Measurements from ENCODE around the gene PXK. TPM values are rescaled to one million over a fixed set of nuclear protein-coding genes. Genes with fewer than 3 reads are reported as not detected.

PXK gene
- total RNA-seq, 2 donors from 2014 or later, result 16.0 to 22.0 TPM

- no peak overlapping the region for H3K27ac ChIP-seq (ENCODE audit: low read depth, low read length)
- 60 to 72% methylated on average over 3 to 4 of the region's 4 CpGs for WGBS, 2 experiments (ENCODE audit: insufficient coverage in 1 of 2, insufficient read length in 1 of 2)
Observed at GRCh38 chr3:58441514-58442450, 109.1 kb downstream of the PXK start.

DNA sequence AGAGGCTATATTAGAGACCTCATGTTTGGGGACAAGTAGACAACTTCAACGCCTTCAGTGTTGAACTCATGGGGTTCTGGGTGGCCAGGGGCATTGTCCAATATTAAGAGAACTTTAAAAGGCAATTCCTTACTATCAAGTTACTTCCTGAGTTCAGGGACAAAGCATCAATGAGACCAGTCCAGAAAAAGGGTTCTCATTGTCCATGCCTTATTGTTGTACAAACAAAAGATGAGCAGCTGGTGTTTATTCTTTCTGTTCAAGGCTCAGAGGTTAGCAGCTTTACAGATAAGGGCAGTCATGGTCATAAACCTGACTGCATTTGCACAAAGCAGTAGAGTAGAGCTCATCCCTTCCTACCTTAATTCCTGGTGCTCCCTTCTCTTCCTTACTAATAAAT, 119.5 kb downstream of the PXK start:
- Mint-ChIP-seq H3K4me1 (peaks cover 12% of the 10 kb centered on the region), H3K27ac (no peak overlapping the region), H3K27me3 (ENCODE audit: insufficient read depth) (no peaks in the 10 kb centered on the region), H3K4me3 (no peak overlapping the region), H3K36me3 (ENCODE audit: low read depth) (peaks cover 13% of the 10 kb centered on the region), H3K9me3 (peaks cover 49% of the 10 kb centered on the region)
- Histone ChIP-seq H3K27ac (ENCODE audit: low read depth, low read length) (peak overlapping the region; percentile 7), H3K4me3 (ENCODE audit: low read length) (peak overlapping the region; percentile 26), H3K36me3 (ENCODE audit: control insufficient read depth, insufficient read depth, low read length) (no peaks in the 10 kb centered on the region), H3K27me3 (ENCODE audit: control insufficient read depth, insufficient read depth, low read length, poor library complexity, severe bottlenecking) (no peaks in the 10 kb centered on the region), H3K4me1 (ENCODE audit: control insufficient read depth, insufficient read depth, low read length) (no peaks in the 10 kb centered on the region), H3K9me3 (ENCODE audit: control insufficient read depth, low read length) (peaks cover 45% of the 10 kb centered on the region), H3K9ac (ENCODE audit: extremely low read depth, low read length, poor library complexity, severe bottlenecking) (no peak overlapping the region)
- TF ChIP-seq, protein P1, sequence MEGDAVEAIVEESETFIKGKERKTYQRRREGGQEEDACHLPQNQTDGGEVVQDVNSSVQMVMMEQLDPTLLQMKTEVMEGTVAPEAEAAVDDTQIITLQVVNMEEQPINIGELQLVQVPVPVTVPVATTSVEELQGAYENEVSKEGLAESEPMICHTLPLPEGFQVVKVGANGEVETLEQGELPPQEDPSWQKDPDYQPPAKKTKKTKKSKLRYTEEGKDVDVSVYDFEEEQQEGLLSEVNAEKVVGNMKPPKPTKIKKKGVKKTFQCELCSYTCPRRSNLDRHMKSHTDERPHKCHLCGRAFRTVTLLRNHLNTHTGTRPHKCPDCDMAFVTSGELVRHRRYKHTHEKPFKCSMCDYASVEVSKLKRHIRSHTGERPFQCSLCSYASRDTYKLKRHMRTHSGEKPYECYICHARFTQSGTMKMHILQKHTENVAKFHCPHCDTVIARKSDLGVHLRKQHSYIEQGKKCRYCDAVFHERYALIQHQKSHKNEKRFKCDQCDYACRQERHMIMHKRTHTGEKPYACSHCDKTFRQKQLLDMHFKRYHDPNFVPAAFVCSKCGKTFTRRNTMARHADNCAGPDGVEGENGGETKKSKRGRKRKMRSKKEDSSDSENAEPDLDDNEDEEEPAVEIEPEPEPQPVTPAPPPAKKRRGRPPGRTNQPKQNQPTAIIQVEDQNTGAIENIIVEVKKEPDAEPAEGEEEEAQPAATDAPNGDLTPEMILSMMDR (conservative IDR thresholded peaks at IDR 0.05), result no peak
- DNase-seq, result no peak
- 86 to 97% methylated on average over 1 of the region's 1 CpG for WGBS, 2 experiments (ENCODE audit: insufficient coverage in 1 of 2, insufficient read length in 1 of 2)

More at GRCh38 chr3:58441514-58442450, 109.1 kb downstream of the PXK start:
- Mint-ChIP-seq H3K36me3 (ENCODE audit: low read depth) (no peaks in the 10 kb centered on the region), H3K9me3 (peaks cover 1% of the 10 kb centered on the region), H3K27me3 (ENCODE audit: insufficient read depth) (no peaks in the 10 kb centered on the region), H3K4me3 (no peak overlapping the region), H3K4me1 (peaks cover 49% of the 10 kb centered on the region), H3K27ac (peak overlapping the region; percentile 85)
- DNase-seq, result peak; percentile 66
- Histone ChIP-seq H3K4me3 (ENCODE audit: low read length) (no peak overlapping the region), H3K9ac (ENCODE audit: extremely low read depth, low read length, poor library complexity, severe bottlenecking) (peak overlapping the region; percentile 39), H3K4me1 (ENCODE audit: control insufficient read depth, insufficient read depth, low read length) (peaks cover 6% of the 10 kb centered on the region), H3K36me3 (ENCODE audit: control insufficient read depth, insufficient read depth, low read length) (no peaks in the 10 kb centered on the region), H3K27me3 (ENCODE audit: control insufficient read depth, insufficient read depth, low read length, poor library complexity, severe bottlenecking) (no peaks in the 10 kb centered on the region), H3K9me3 (ENCODE audit: control insufficient read depth, low read length) (peaks cover 5% of the 10 kb centered on the region)
- TF ChIP-seq, protein P1 (conservative IDR thresholded peaks at IDR 0.05), result peak; percentile 19

DNA sequence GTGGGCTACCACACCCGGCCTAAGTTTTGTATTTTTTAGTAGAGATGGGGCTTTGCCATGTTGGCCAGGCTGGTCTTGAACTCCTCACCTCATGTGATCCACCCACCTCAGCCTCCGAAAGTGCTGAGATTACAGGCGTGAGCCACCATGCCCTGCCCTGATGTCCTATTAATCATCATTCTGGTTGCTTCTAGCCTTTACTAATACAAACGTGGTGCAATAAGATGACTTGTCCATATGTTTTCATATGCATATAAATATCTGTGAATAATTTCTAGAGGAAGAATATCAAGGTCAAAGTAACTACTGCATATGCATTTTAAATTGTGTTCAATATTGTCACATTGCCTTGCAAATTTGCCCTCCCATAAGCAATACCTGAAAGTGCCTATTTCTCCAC, 126.5 kb downstream of the PXK start:
- no peak overlapping the region for H3K27ac ChIP-seq (ENCODE audit: low read depth, low read length)
- H3K36me3 ChIP-seq (ENCODE audit: control insufficient read depth, insufficient read depth, low read length), result no peaks in the 10 kb centered on the region
- H3K4me3 ChIP-seq (ENCODE audit: low read length), result no peak overlapping the region
- Mint-ChIP-seq H3K27me3 (ENCODE audit: insufficient read depth) (peaks cover 2% of the 10 kb centered on the region), H3K36me3 (ENCODE audit: low read depth) (peaks cover 5% of the 10 kb centered on the region), H3K9me3 (peaks cover 34% of the 10 kb centered on the region), H3K4me3 (no peak overlapping the region), H3K27ac (no peak overlapping the region), H3K4me1 (peaks cover 17% of the 10 kb centered on the region)
- 97 to 100% methylated on average over 2 to 4 of the region's 4 CpGs for WGBS, 2 experiments (ENCODE audit: insufficient coverage in 1 of 2, insufficient read length in 1 of 2)
- TF ChIP-seq, protein P1 (conservative IDR thresholded peaks at IDR 0.05), result no peak
- no peak overlapping the region for H3K9ac ChIP-seq (ENCODE audit: extremely low read depth, low read length, poor library complexity, severe bottlenecking)
- no peaks in the 10 kb centered on the region for H3K27me3 ChIP-seq (ENCODE audit: control insufficient read depth, insufficient read depth, low read length, poor library complexity, severe bottlenecking)
- H3K9me3 ChIP-seq (ENCODE audit: control insufficient read depth, low read length), result peaks cover 24% of the 10 kb centered on the region
- no peaks in the 10 kb centered on the region for H3K4me1 ChIP-seq (ENCODE audit: control insufficient read depth, insufficient read depth, low read length)
- DNase-seq, result no peak

Measured in endodermal cell (in vitro differentiated cells).